Measurements from ENCODE around the gene MLNR.

DNA sequence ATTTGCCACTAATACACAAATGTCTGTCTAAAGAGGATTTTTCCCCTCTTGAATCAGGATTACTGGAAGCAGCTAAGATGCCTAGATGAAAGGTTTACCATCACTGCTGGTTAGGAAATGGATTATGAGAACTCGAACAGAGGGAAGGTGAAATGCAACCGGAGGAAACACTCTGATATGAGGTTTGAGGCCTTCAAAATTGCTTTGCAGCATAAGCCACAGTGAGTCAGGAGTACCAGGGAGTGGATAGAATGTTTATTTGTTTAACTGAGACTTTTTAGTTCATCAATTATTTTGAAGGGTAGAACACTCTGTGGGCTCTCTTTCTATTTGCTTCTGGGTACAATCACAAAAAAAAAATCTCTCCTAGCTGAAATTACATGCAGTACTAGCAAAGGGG is 45.7 kb downstream of the MLNR start:
- no peak for TF ChIP-seq HSF4 (CRISPR knock-in tag; IDR thresholded peaks at IDR 0.05; ENCODE audit: borderline replicate concordance)
- no peak for TF ChIP-seq ZBTB7A (IDR thresholded peaks at IDR 0.05; ENCODE audit: borderline replicate concordance, control insufficient read depth, low read depth, low read length)
- TF ChIP-seq, protein P1, sequence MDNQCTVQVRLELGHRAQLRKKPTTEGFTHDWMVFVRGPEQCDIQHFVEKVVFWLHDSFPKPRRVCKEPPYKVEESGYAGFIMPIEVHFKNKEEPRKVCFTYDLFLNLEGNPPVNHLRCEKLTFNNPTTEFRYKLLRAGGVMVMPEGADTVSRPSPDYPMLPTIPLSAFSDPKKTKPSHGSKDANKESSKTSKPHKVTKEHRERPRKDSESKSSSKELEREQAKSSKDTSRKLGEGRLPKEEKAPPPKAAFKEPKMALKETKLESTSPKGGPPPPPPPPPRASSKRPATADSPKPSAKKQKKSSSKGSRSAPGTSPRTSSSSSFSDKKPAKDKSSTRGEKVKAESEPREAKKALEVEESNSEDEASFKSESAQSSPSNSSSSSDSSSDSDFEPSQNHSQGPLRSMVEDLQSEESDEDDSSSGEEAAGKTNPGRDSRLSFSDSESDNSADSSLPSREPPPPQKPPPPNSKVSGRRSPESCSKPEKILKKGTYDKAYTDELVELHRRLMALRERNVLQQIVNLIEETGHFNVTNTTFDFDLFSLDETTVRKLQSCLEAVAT (IDR thresholded peaks at IDR 0.05) = no peak
- no peak for TF ChIP-seq POLR2AphosphoS5 (IDR thresholded peaks at IDR 0.05; ENCODE audit: control insufficient read depth, insufficient read depth, low read depth, low read length)
- no peak for TF ChIP-seq PATZ1 (CRISPR knock-in tag; IDR thresholded peaks at IDR 0.05; ENCODE audit: borderline replicate concordance)
- TF ChIP-seq ARNT (IDR thresholded peaks at IDR 0.05) = no peak
- no peak for TF ChIP-seq ZZZ3 (IDR thresholded peaks at IDR 0.05)
- TF ChIP-seq ZC3H4 (CRISPR knock-in tag; IDR thresholded peaks at IDR 0.05; ENCODE audit: borderline replicate concordance) = no peak
- TF ChIP-seq TOE1 (IDR thresholded peaks at IDR 0.05; ENCODE audit: borderline replicate concordance) = no peak
- no peak for TF ChIP-seq TOE1 (CRISPR knock-in tag; IDR thresholded peaks at IDR 0.05; ENCODE audit: borderline replicate concordance, low read depth)
- TF ChIP-seq U2AF1 (optimal IDR thresholded peaks at IDR 0.05; ENCODE audit: low read depth, low read length) = no peak
